H1 (cell line): ENCODE results near the gene NAT10. TPM values are rescaled to one million over a fixed set of nuclear protein-coding genes. Genes with fewer than 3 reads are reported as not detected.

Experiments
- CTCF ChIA-PET: fragments of 300-600 bp; sonication (Branson Sonifier 250); formaldehyde crosslinking; loops from one replicate; lab custom pipeline; 2021; ENCODE audit not compliant: partially characterized antibody; lab: Charles Lee
- POLR2A ChIA-PET: fragments of 300-600 bp; sonication (Branson Sonifier 250); formaldehyde crosslinking; loops from one replicate; lab custom pipeline; 2021; ENCODE audit warnings: inconsistent platforms; ENCODE audit not compliant: partially characterized antibody; lab: Charles Lee
- DNase-seq, 2 experiments: peaks; one replicate each; pipeline versions ENCODE4 v3.0.0 to v3.0.0-alpha.2; 2010 to 2022; ENCODE audit warnings: low spot score in 2 of 2, low read depth in 1 of 2, mixed read lengths in 1 of 2
- FAIRE-seq: peaks from 2 replicates; lab custom pipeline; 2011; peaks lifted over from hg19 to GRCh38; lab: Jason Lieb, UNC
- H2AFZ ChIP-seq: 2 replicates; pipeline ENCODE4 v1.8.1; 2012; ENCODE audit warnings: low read length, inconsistent platforms
- H2AK5ac ChIP-seq: 2 replicates; pipeline ENCODE4 v1.6.1; 2013; ENCODE audit warnings: low read depth, low read length
- H2BK120ac ChIP-seq: replicated peaks from 2 replicates; pipeline ENCODE3; 2013; ENCODE audit warnings: low read depth, low read length, inconsistent platforms
- H2BK12ac ChIP-seq: 2 replicates; pipeline ENCODE4 v1.6.1; 2013; ENCODE audit warnings: low read depth, low read length
- H2BK15ac ChIP-seq: 2 replicates; pipeline ENCODE4 v1.6.1; 2013; ENCODE audit warnings: low read length
- H2BK20ac ChIP-seq: 2 replicates; pipeline ENCODE4 v1.6.1; 2013; ENCODE audit warnings: low read length
- H2BK5ac ChIP-seq: 2 replicates; pipeline ENCODE4 v1.6.1; 2013; ENCODE audit warnings: low read depth, low read length
- H3K14ac ChIP-seq: 2 replicates; pipeline ENCODE4 v1.6.1; 2013; ENCODE audit warnings: inconsistent platforms; ENCODE audit not compliant: insufficient read length
- H3K18ac ChIP-seq: 2 replicates; pipeline ENCODE4 v1.6.1; 2013; ENCODE audit warnings: low read length; ENCODE audit errors: extremely low read depth
- H3K23ac ChIP-seq: 2 replicates; pipeline ENCODE4 v1.6.1; 2013; ENCODE audit warnings: inconsistent platforms; ENCODE audit not compliant: insufficient read length
- H3K23me2 ChIP-seq: 2 replicates; pipeline ENCODE4 v1.6.1; 2013; ENCODE audit warnings: low read depth, low read length
- H3K27ac ChIP-seq: 2 replicates; pipeline ENCODE4 v1.6.1; 2011; ENCODE audit warnings: low read depth, low read length, inconsistent platforms
- H3K27me3 ChIP-seq, 4 experiments: replicated peaks in 1 of 4; 1 replicate in 1 of 4; 2 replicates in 3 of 4; pipeline versions ENCODE4 v1.6.1 to v1.8.1; 2011 to 2013; ENCODE audit warnings: low read length in 3 of 4, mild to moderate bottlenecking in 3 of 4, inconsistent platforms in 2 of 4, mixed read lengths in 2 of 4, moderate library complexity in 1 of 4; ENCODE audit not compliant: control insufficient read depth in 3 of 4, insufficient read depth in 3 of 4; ENCODE audit errors: extremely low read depth in 1 of 4
- H3K36me3 ChIP-seq, 4 experiments: 2 replicates each; pipeline versions ENCODE4 v1.6.1 to v1.8.1; 2011 to 2013; ENCODE audit warnings: mild to moderate bottlenecking in 4 of 4, low read length in 3 of 4, moderate library complexity in 2 of 4, control low read depth in 1 of 4, inconsistent platforms in 1 of 4; ENCODE audit not compliant: insufficient read depth in 4 of 4, control insufficient read depth in 2 of 4
- H3K4ac ChIP-seq: replicated peaks from 2 replicates; pipeline ENCODE3; 2013; ENCODE audit warnings: low read length, low read depth, mixed read lengths, inconsistent platforms; ENCODE audit not compliant: insufficient read length
- H3K4me1 ChIP-seq, 4 experiments: replicated peaks in 1 of 4; 1 replicate in 1 of 4; 2 replicates in 3 of 4; pipeline versions ENCODE4 v1.6.1 to v1.8.1; 2011 to 2013; ENCODE audit warnings: low read length in 3 of 4, inconsistent platforms in 2 of 4, mixed read lengths in 1 of 4; ENCODE audit not compliant: insufficient read depth in 4 of 4, control insufficient read depth in 3 of 4
- H3K4me2 ChIP-seq, 2 experiments: 2 replicates each; pipeline versions ENCODE4 v1.6.1 to v1.8.1; 2011 to 2013; ENCODE audit warnings: low read depth in 2 of 2, low read length in 2 of 2, control low read depth in 1 of 2, inconsistent platforms in 1 of 2, mild to moderate bottlenecking in 1 of 2; ENCODE audit not compliant: insufficient read depth in 1 of 2
- H3K4me3 ChIP-seq, 4 experiments: fragments of 200-600, 300-600 bp in 1 of 4; sonication (generic), shearing (Covaris generic), sonication (Bioruptor Twin) in 1 of 4; 2 replicates each; pipeline versions ENCODE4 v1.5.1 to v1.8.1; 2011 to 2016; ENCODE audit warnings: low read length in 4 of 4, low read depth in 3 of 4, control low read depth in 2 of 4, inconsistent platforms in 2 of 4, mild to moderate bottlenecking in 2 of 4, mixed read lengths in 1 of 4, moderate library complexity in 1 of 4; ENCODE audit not compliant: insufficient read depth in 2 of 4; ENCODE audit errors: extremely low read depth in 1 of 4
- H3K56ac ChIP-seq: replicated peaks from 2 replicates; pipeline ENCODE3; 2013; ENCODE audit warnings: low read depth, mild to moderate bottlenecking, mixed read lengths, low read length, inconsistent platforms; ENCODE audit not compliant: insufficient read length
- H3K79me1 ChIP-seq: 2 replicates; pipeline ENCODE4 v1.6.1; 2013; ENCODE audit warnings: low read depth, low read length, control low read depth
- H3K79me2 ChIP-seq, 2 experiments: 2 replicates each; pipeline versions ENCODE4 v1.6.1 to v1.8.1; 2012 to 2013; ENCODE audit warnings: low read length in 2 of 2, mild to moderate bottlenecking in 2 of 2, inconsistent platforms in 1 of 2; ENCODE audit not compliant: insufficient read depth in 2 of 2, control insufficient read depth in 1 of 2
- H3K9ac ChIP-seq, 4 experiments: replicated peaks in 1 of 4; 1 replicate in 1 of 4; 2 replicates in 3 of 4; pipeline versions ENCODE4 v1.6.1 to v1.8.1; 2011 to 2013; ENCODE audit warnings: low read depth in 3 of 4, low read length in 3 of 4, control low read depth in 2 of 4, mild to moderate bottlenecking in 2 of 4, moderate library complexity in 2 of 4, inconsistent platforms in 1 of 4; ENCODE audit errors: extremely low read depth in 1 of 4
- H3K9me3 ChIP-seq, 2 experiments: 2 replicates each; pipeline versions ENCODE4 v1.6.1 to v1.8.1; 2012 to 2013; ENCODE audit warnings: mild to moderate bottlenecking in 2 of 2, moderate library complexity in 2 of 2, control low read depth in 1 of 2, inconsistent platforms in 1 of 2, low read depth in 1 of 2, low read length in 1 of 2, mixed read lengths in 1 of 2; ENCODE audit not compliant: insufficient read depth in 2 of 2
- H4K20me1 ChIP-seq, 2 experiments: replicated peaks in 1 of 2; 2 replicates each; pipeline versions ENCODE3 to v1.8.1; 2011 to 2013; ENCODE audit warnings: inconsistent platforms in 2 of 2, low read length in 2 of 2, mild to moderate bottlenecking in 1 of 2; ENCODE audit not compliant: insufficient read depth in 2 of 2, control insufficient read depth in 1 of 2
- H4K5ac ChIP-seq: 2 replicates; pipeline ENCODE4 v1.6.1; 2013; ENCODE audit warnings: low read length, low read depth, mixed read lengths, inconsistent platforms; ENCODE audit not compliant: insufficient read length
- H4K8ac ChIP-seq: 2 replicates; pipeline ENCODE4 v1.8.0; 2013; ENCODE audit warnings: mild to moderate bottlenecking, moderate library complexity, low read length, inconsistent platforms; ENCODE audit not compliant: insufficient read depth; ENCODE audit errors: extremely low read depth
- H4K91ac ChIP-seq: replicated peaks from 2 replicates; pipeline ENCODE3; 2013; ENCODE audit warnings: low read length, mixed read lengths, inconsistent platforms; ENCODE audit not compliant: insufficient read length
- HDAC2 ChIP-seq, 2 experiments: fragments of 300-600 bp in 1 of 2; sonication (generic) in 1 of 2; IDR thresholded peaks; 2 replicates each; pipeline ENCODE4 v1.6.1; 2011 to 2012; ENCODE audit warnings: low read depth in 2 of 2, low read length in 2 of 2, mild to moderate bottlenecking in 2 of 2, moderate library complexity in 2 of 2, borderline replicate concordance in 1 of 2, inconsistent platforms in 1 of 2
- RFX5 ChIP-seq: IDR thresholded peaks from 2 replicates; pipeline ENCODE4 v1.6.1; 2011; ENCODE audit warnings: low read depth, low read length, improper control_type of control experiment, borderline replicate concordance
- SP4 ChIP-seq: IDR thresholded peaks from 2 replicates; pipeline ENCODE4 v1.6.1; 2012; ENCODE audit warnings: low read length, inconsistent platforms
- TAF1 ChIP-seq: IDR thresholded peaks from 2 replicates; pipeline ENCODE4 v1.6.1; 2011; ENCODE audit warnings: mild to moderate bottlenecking, low read depth, low read length
- TEAD4 ChIP-seq: IDR thresholded peaks from 2 replicates; pipeline ENCODE4 v1.6.1; 2012; ENCODE audit warnings: low read depth, low read length, inconsistent platforms, mixed read lengths
- YY1 ChIP-seq: IDR thresholded peaks from 2 replicates; pipeline ENCODE4 v1.6.1; 2011; ENCODE audit warnings: low read depth, mild to moderate bottlenecking, low read length
- WGBS, 2 experiments: shearing (Covaris generic) in 1 of 2; methylation state at CpG; one replicate each; pipeline versions ENCODE4 v1.1.6 to v1.1.7; 2013 to 2015; ENCODE audit warnings: low lambda C conversion rate in 2 of 2, mixed read lengths in 2 of 2, inconsistent platforms in 1 of 2, low coverage in 1 of 2, missing lambda C conversion rate in 1 of 2; ENCODE audit not compliant: insufficient replicate concordance in 2 of 2, insufficient coverage in 1 of 2, insufficient read length in 1 of 2; ENCODE audit errors: extremely low coverage in 1 of 2, missing lambda C conversion rate in 1 of 2; 5-methylcytosine and 5-hydroxymethylcytosine counted together
- polyA plus RNA-seq, 7 experiments: library from polyadenylated mRNA; depleted of rRNA in 3 of 7; stranded (reverse) in 5 of 7; unstranded in 2 of 7; fragments of >200 nt in 5 of 7; fragments of 200-250 nt in 2 of 7; gene quantifications; 1 replicate in 5 of 7; 2 replicates in 1 of 7; 4 replicates in 1 of 7; pipeline versions ENCODE4 v1.2.1 to v1.2.3, GENCODE V29; 2011 to 2013; ENCODE audit warnings: missing spikeins in 2 of 7, mixed read lengths in 2 of 7
- total RNA-seq: library from RNA; stranded (reverse); fragmentation: NEBNext Ultra II Directional; extraction: Animal tissue kit (Norgen Biotek cat#: 25700); gene quantifications from 2 replicates; pipeline ENCODE4 v1.2.1, GENCODE V29; 2021

Gene NAT10
- total and polyA plus RNA-seq, 2 of the 8 experiments (the other 6 are each of a cell fraction or from before 2014, with no cell fraction given) = 66.3 to 89.6 TPM

GRCh38 chr11:34188181-34188580 lies 82.8 kb downstream of the NAT10 start:
- H3K79me2 ChIP-seq = no peaks in the 10 kb centered on the region
- H3K23me2 ChIP-seq = no peaks in the 10 kb centered on the region
- no peak overlapping the region for H2BK15ac ChIP-seq
- ChIA-PET POLR2A (interaction anchor here (1.0 to 2.5 kb wide), 3 partner anchors 18 to 169 kb away, joined by 3 to 9 read pairs (median 3); partner anchors contain the start of gene ABTB2), CTCF (interaction anchor here (0.7 to 7.7 kb wide), 7 partner anchors 9 to 72 kb away, joined by 3 to 92 read pairs (median 3); no protein-coding TSS in a partner anchor)
- WGBS, 2 experiments = 50% methylated on average over 5 of the region's 5 CpGs; no CpG with 5 or more reads in 1 of the 2 experiments
- no peak overlapping the region for H4K8ac ChIP-seq
- H3K27ac ChIP-seq = no peak overlapping the region
- H2AFZ ChIP-seq = no peak overlapping the region
- H2BK120ac ChIP-seq = no peak overlapping the region
- H2BK5ac ChIP-seq = peak overlapping the region; percentile 1; the same call in 1 of the 2 replicates
- no peak for DNase-seq
- H2AK5ac ChIP-seq = no peak overlapping the region; the same call in 1 of the 2 replicates
- no peak overlapping the region for H3K18ac ChIP-seq
- H3K4me1 ChIP-seq = peaks cover 20 to 40% (median 23%) of the 10 kb centered on the region in 4 experiments
- no peak overlapping the region for H3K4me3 ChIP-seq
- no peak for TF ChIP-seq TAF1
- TF ChIP-seq HDAC2 (IDR thresholded peaks at IDR 0.05; ENCODE audit: borderline replicate concordance in 1 of 2, low read depth in 2 of 2, low read length in 2 of 2) = 0 out of 4 replicates have a peak, but pooled peaks of 1 of the 2 experiments have one; percentile 14
- TF ChIP-seq YY1 = 0 out of 2 replicates have a peak, but pooled peaks have one; percentile 26
- TF ChIP-seq TEAD4 = peak; percentile 90
- TF ChIP-seq SP4 = 0 out of 2 replicates have a peak, but pooled peaks have one; percentile 30
- no peak for TF ChIP-seq RFX5
- no peak overlapping the region for H4K5ac ChIP-seq
- no peak overlapping the region for H2BK12ac ChIP-seq
- H4K20me1 ChIP-seq = no peaks in the 10 kb centered on the region
- no peaks in the 10 kb centered on the region for H3K27me3 ChIP-seq
- no peak overlapping the region for H3K56ac ChIP-seq
- H3K79me1 ChIP-seq = no peaks in the 10 kb centered on the region
- H4K91ac ChIP-seq = no peak overlapping the region
- H3K9me3 ChIP-seq = no peaks in the 10 kb centered on the region
- H3K4me2 ChIP-seq = peak overlapping the region in 1 of 2 experiments; percentile 43; a peak in 2 of 4 replicates
- no peak overlapping the region for H3K23ac ChIP-seq
- H3K36me3 ChIP-seq = no peaks in the 10 kb centered on the region
- FAIRE-seq = peak; percentile 24
- no peak overlapping the region for H3K14ac ChIP-seq
- no peak overlapping the region for H3K4ac ChIP-seq
- H2BK20ac ChIP-seq = no peak overlapping the region
- H3K9ac ChIP-seq = no peak overlapping the region
